ENCODE results near the gene IRF5.
A peak's percentile ranks its signal among the peaks of the same experiment; 100 is the strongest.

The IRF5 gene
- total RNA-seq: 52.1 to 222 (median 121) reads per million in 18 experiments

- peak; percentile 80 to 94 for DNase-seq
These were observed at the start of gene IRF5 for GRCh38 chr7:128937647-128938543. Gene IRF5 (plus strand): TSS chr7:128937927. CDS start chr7:128942082, 4,155 bp downstream.

GRCh38 chr7:128888039-128888755, 49.5 kb upstream of the IRF5 start:
- no peak for DNase-seq

- DNase-seq: no peak
These were observed 49.0 kb upstream of the IRF5 start for GRCh38 chr7:128888756-128889095.

- no peak for DNase-seq
These were observed 48.6 kb upstream of the IRF5 start for GRCh38 chr7:128889121-128889520.

GRCh38 chr7:128890306-128891109, 47.2 kb upstream of the IRF5 start:
- DNase-seq: no peak

- DNase-seq: no peak
These were observed 46.4 kb upstream of the IRF5 start for GRCh38 chr7:128891110-128891941.

GRCh38 chr7:128891942-128892269, 45.8 kb upstream of the IRF5 start:
- no peak for DNase-seq

GRCh38 chr7:128892521-128893250, 45.0 kb upstream of the IRF5 start:
- no peak for DNase-seq

GRCh38 chr7:128893251-128894100, 44.3 kb upstream of the IRF5 start:
- no peak for DNase-seq

GRCh38 chr7:128894101-128894440, 43.7 kb upstream of the IRF5 start:
- DNase-seq: no peak

GRCh38 chr7:128895320-128895719, 42.4 kb upstream of the IRF5 start:
- no peak for DNase-seq

- DNase-seq: no peak
These were observed 38.3 kb upstream of the IRF5 start for GRCh38 chr7:128899392-128899791.

GRCh38 chr7:128900237-128900636, 37.5 kb upstream of the IRF5 start:
- DNase-seq: no peak

GRCh38 chr7:128902761-128903585, 34.8 kb upstream of the IRF5 start:
- peak; percentile 79 to 86 for DNase-seq

- no peak for DNase-seq
These were observed 33.9 kb upstream of the IRF5 start for GRCh38 chr7:128903621-128904361.

- DNase-seq: peak; percentile 70 to 75
These were observed 33.1 kb upstream of the IRF5 start for GRCh38 chr7:128904381-128905197.

- no peak for DNase-seq
These were observed 31.5 kb upstream of the IRF5 start for GRCh38 chr7:128906001-128906765.

Data from inflammatory macrophage (primary cell).